MM.1S (cell line): ENCODE measurements around the gene INPP5D.

Experiments used
- DNase-seq: peaks from one replicate; pipeline ENCODE4 v3.0.0-alpha.2; 2015
- H2AFZ ChIP-seq: fragments of 300-600 bp; sonication (generic); 2 replicates; pipeline ENCODE4 v1.6.0; 2016; ENCODE audit warnings: antibody characterized with exemption, low read length
- H3F3A ChIP-seq: fragments of 300-600 bp; sonication (generic); 2 replicates; pipeline ENCODE4 v1.6.1; 2016; ENCODE audit warnings: mild to moderate bottlenecking, antibody characterized with exemption, low read length, moderate library complexity, mixed read lengths; ENCODE audit not compliant: insufficient read depth
- H3K27ac ChIP-seq: fragments of 300-600 bp; sonication (generic); 2 replicates; pipeline ENCODE4 v1.5.1; 2016; ENCODE audit warnings: mild to moderate bottlenecking, low read length
- H3K27me3 ChIP-seq: fragments of 300-600 bp; sonication (generic); replicated peaks from 2 replicates; pipeline ENCODE4 v1.6.0; 2016; ENCODE audit warnings: low read length; ENCODE audit not compliant: insufficient read depth
- H3K36me3 ChIP-seq: fragments of 300-600 bp; sonication (generic); replicated peaks from 2 replicates; pipeline ENCODE4 v1.6.1; 2016; ENCODE audit warnings: mild to moderate bottlenecking, low read length, mixed read lengths; ENCODE audit not compliant: insufficient read depth
- H3K4me1 ChIP-seq: fragments of 300-600 bp; sonication (generic); 2 replicates; pipeline ENCODE4 v1.6.1; 2016; ENCODE audit warnings: low read length, mixed read lengths
- H3K4me2 ChIP-seq: fragments of 300-600 bp; sonication (generic); 2 replicates; pipeline ENCODE4 v1.6.0; 2016; ENCODE audit warnings: low read depth, low read length
- H3K4me3 ChIP-seq: fragments of 300-600 bp; sonication (generic); 2 replicates; pipeline ENCODE4 v1.5.1; 2016; ENCODE audit warnings: low read length, mixed read lengths
- H3K79me2 ChIP-seq: fragments of 300-600 bp; sonication (generic); 2 replicates; pipeline ENCODE4 v1.6.1; 2016; ENCODE audit warnings: mixed run types, low read length, mixed read lengths
- H3K9ac ChIP-seq: fragments of 300-600 bp; sonication (generic); 2 replicates; pipeline ENCODE4 v1.6.1; 2016; ENCODE audit warnings: low read length, mixed read lengths
- H3K9me2 ChIP-seq: fragments of 300-600 bp; sonication (generic); replicated peaks from 2 replicates; pipeline ENCODE4 v1.6.1; 2016; ENCODE audit warnings: mild to moderate bottlenecking, low read length, mixed read lengths; ENCODE audit not compliant: insufficient read depth
- H3K9me3 ChIP-seq: fragments of 300-600 bp; sonication (generic); replicated peaks from 2 replicates; pipeline ENCODE4 v1.6.1; 2016; ENCODE audit warnings: mild to moderate bottlenecking, low read length, mixed read lengths; ENCODE audit not compliant: insufficient read depth
- H4K20me1 ChIP-seq: fragments of 300-600 bp; sonication (generic); 2 replicates; pipeline ENCODE4 v1.6.1; 2016; ENCODE audit warnings: mild to moderate bottlenecking, low read length, moderate library complexity, mixed read lengths; ENCODE audit not compliant: insufficient read depth
- CTCF ChIP-seq: fragments of 300-600 bp; sonication (generic); IDR thresholded peaks from 2 replicates; pipeline ENCODE4 v1.5.1; 2016; ENCODE audit warnings: antibody characterized with exemption, low read length, mixed read lengths
- EZH2 ChIP-seq: fragments of 300-600 bp; sonication (generic); optimal IDR thresholded peaks from 2 replicates; pipeline ENCODE3; 2017; ENCODE audit warnings: low read depth, mild to moderate bottlenecking, antibody characterized with exemption, low read length, mixed read lengths
- EZH2phosphoT487 ChIP-seq: fragments of 300-600 bp; sonication (generic); IDR thresholded peaks from 2 replicates; pipeline ENCODE4 v1.6.1; 2018; ENCODE audit warnings: antibody characterized with exemption, low read length

INPP5D gene

GRCh38 chr2:233147136-233147828 lies 87.1 kb downstream of the INPP5D start:
- Histone ChIP-seq H3K36me3 (no peaks in the 10 kb centered on the region), H3F3A (peaks cover 6% of the 10 kb centered on the region; the same call in 1 of the 2 replicates), H3K27me3 (no peaks in the 10 kb centered on the region), H3K9me3 (no peaks in the 10 kb centered on the region), H3K9me2 (no peaks in the 10 kb centered on the region), H3K4me3 (no peak overlapping the region), H3K27ac (no peak overlapping the region), H3K4me1 (peaks cover 7% of the 10 kb centered on the region), H3K79me2 (no peaks in the 10 kb centered on the region; the same call in 1 of the 2 replicates), H2AFZ (no peak overlapping the region), H3K4me2 (no peak overlapping the region), H3K9ac (no peak overlapping the region), H4K20me1 (no peaks in the 10 kb centered on the region)
- TF ChIP-seq EZH2 (no peak), CTCF (no peak), EZH2phosphoT487 (no peak)
- no peak for DNase-seq

- Histone ChIP-seq H3K79me2 (no peaks in the 10 kb centered on the region; the same call in 1 of the 2 replicates), H3F3A (0 out of 2 replicates have a peak, but pooled peaks cover under 1% of the 10 kb centered on the region), H3K4me2 (no peak overlapping the region), H3K27me3 (no peaks in the 10 kb centered on the region), H3K4me1 (peaks cover 3% of the 10 kb centered on the region), H3K27ac (no peak overlapping the region), H3K4me3 (no peak overlapping the region), H3K36me3 (no peaks in the 10 kb centered on the region), H4K20me1 (no peaks in the 10 kb centered on the region), H3K9me2 (no peaks in the 10 kb centered on the region), H3K9me3 (no peaks in the 10 kb centered on the region), H3K9ac (no peak overlapping the region), H2AFZ (no peak overlapping the region)
- DNase-seq, result no peak
- TF ChIP-seq EZH2, result no peak
- no peak for TF ChIP-seq CTCF
- TF ChIP-seq EZH2phosphoT487, result no peak
Observed at GRCh38 chr2:233147829-233148167, 87.7 kb downstream of the INPP5D start.

- DNase-seq, result no peak
- Histone ChIP-seq H3K9ac (no peak overlapping the region), H3K27ac (no peak overlapping the region), H3F3A (no peaks in the 10 kb centered on the region), H3K27me3 (no peaks in the 10 kb centered on the region), H2AFZ (no peak overlapping the region), H3K4me2 (no peak overlapping the region), H3K9me3 (no peaks in the 10 kb centered on the region), H3K4me1 (no peaks in the 10 kb centered on the region), H3K36me3 (no peaks in the 10 kb centered on the region), H3K4me3 (no peak overlapping the region), H3K79me2 (no peaks in the 10 kb centered on the region; the same call in 1 of the 2 replicates), H4K20me1 (no peaks in the 10 kb centered on the region), H3K9me2 (no peaks in the 10 kb centered on the region)
- TF ChIP-seq EZH2, result no peak
- TF ChIP-seq EZH2phosphoT487, result no peak
- no peak for TF ChIP-seq CTCF
Observed at GRCh38 chr2:233148354-233148753, 88.2 kb downstream of the INPP5D start.
